ENCODE results near the gene SYNE3.

DNA sequence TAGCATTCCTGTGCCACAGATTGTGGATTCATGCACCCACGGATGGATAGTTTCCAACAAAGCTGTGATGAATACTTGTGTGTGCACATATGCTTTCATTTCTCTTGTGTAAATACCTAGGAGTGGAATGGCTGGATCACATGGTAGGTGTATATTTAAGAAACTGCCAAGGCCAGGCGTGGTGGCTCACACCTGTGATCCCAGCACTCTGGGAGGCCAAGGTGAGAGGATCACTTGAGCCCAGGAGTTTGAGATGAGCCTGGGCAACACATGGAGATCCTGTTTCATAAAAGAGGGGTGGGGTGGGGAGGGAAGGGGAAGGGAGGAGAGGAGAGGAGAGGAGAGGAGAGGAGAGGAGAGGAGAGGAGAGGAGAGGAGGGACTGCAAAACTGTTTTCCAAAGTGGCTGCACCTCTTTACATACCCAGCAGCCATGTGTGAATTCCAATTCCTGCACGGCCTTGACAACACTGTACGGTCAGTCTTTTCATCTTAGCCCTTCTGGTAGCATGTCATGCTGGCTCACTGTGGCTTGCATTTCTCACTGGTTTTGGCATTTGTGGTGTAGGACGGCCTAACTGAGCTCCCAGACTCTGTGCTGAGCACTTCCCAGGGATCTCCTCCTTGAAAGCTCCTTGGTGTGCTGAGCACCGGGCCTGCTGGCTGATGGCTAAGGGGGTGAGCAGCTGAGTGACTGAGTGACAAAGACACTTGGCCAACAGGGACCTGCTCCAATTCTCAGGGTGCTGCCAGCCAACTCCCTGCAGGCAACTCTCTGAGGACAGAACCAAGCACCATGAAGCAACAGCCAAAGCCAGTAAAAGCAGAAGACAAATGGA lies 27.9 kb downstream of the SYNE3 start:
- TF ChIP-seq, protein P1, sequence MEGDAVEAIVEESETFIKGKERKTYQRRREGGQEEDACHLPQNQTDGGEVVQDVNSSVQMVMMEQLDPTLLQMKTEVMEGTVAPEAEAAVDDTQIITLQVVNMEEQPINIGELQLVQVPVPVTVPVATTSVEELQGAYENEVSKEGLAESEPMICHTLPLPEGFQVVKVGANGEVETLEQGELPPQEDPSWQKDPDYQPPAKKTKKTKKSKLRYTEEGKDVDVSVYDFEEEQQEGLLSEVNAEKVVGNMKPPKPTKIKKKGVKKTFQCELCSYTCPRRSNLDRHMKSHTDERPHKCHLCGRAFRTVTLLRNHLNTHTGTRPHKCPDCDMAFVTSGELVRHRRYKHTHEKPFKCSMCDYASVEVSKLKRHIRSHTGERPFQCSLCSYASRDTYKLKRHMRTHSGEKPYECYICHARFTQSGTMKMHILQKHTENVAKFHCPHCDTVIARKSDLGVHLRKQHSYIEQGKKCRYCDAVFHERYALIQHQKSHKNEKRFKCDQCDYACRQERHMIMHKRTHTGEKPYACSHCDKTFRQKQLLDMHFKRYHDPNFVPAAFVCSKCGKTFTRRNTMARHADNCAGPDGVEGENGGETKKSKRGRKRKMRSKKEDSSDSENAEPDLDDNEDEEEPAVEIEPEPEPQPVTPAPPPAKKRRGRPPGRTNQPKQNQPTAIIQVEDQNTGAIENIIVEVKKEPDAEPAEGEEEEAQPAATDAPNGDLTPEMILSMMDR (conservative IDR thresholded peaks at IDR 0.05): no peak
- TF ChIP-seq ZFX (IDR thresholded peaks at IDR 0.05): no peak
